IMR-90 (cell line): Measurements from ENCODE around the gene NREP. TPM values are rescaled to one million over a fixed set of nuclear protein-coding genes. Genes with fewer than 3 reads are reported as not detected.

Experiments used
- ATAC-seq: fragments of 200-7000 bp; cut with Tn5 transposase; 2 replicates; pipeline ENCODE4 v1.9.1; 2020; ENCODE audit warnings: low read depth, mild to moderate bottlenecking, moderate library complexity
- BruUV-seq: library from RNA; stranded (reverse); fragments of 400-500 nt; replicated peaks from 2 replicates; lab custom pipeline; 2021; lab: Mats Ljungman, UMichigan
- CTCF ChIA-PET: fragments of 300-600 bp; formaldehyde crosslinking; extraction: SDS; loops from one replicate; lab custom pipeline; 2021; ENCODE audit warnings: antibody characterized with exemption; lab: Yijun Ruan, JAX
- POLR2A ChIA-PET: fragments of 300-600 bp; sonication (Branson Sonifier 250); formaldehyde crosslinking; loops from one replicate; lab custom pipeline; 2022; ENCODE audit warnings: antibody characterized with exemption; ENCODE audit not compliant: unreplicated experiment; lab: Charles Lee
- DNase-seq: peaks from one replicate; pipeline ENCODE4 v3.0.0; 2013
- H2AFZ ChIP-seq: replicated peaks from 2 replicates; pipeline ENCODE3; 2013; ENCODE audit warnings: low read length, mild to moderate bottlenecking; ENCODE audit not compliant: poor library complexity
- H2AK5ac ChIP-seq: 2 replicates; pipeline ENCODE4 v1.6.1; 2013; ENCODE audit warnings: low read depth, low read length, inconsistent platforms
- H2AK9ac ChIP-seq: replicated peaks from 2 replicates; pipeline ENCODE3; 2013; ENCODE audit warnings: mild to moderate bottlenecking, low read depth, low read length, moderate library complexity; ENCODE audit not compliant: poor library complexity
- H2BK120ac ChIP-seq: 2 replicates; pipeline ENCODE4 v1.6.1; 2013; ENCODE audit warnings: low read depth, low read length, inconsistent platforms
- H2BK15ac ChIP-seq: 3 replicates; pipeline ENCODE4 v1.6.1; 2013; ENCODE audit warnings: low read depth, low read length, inconsistent platforms
- H2BK20ac ChIP-seq: 2 replicates; pipeline ENCODE4 v1.6.1; 2013; ENCODE audit warnings: low read depth, mild to moderate bottlenecking, inconsistent platforms, low read length, moderate library complexity
- H2BK5ac ChIP-seq: 2 replicates; pipeline ENCODE4 v1.6.1; 2013; ENCODE audit warnings: mild to moderate bottlenecking, low read depth, low read length, inconsistent platforms; ENCODE audit not compliant: poor library complexity, severe bottlenecking
- H3K14ac ChIP-seq: replicated peaks from 2 replicates; pipeline ENCODE4 v1.6.1; 2013; ENCODE audit warnings: low read depth, low read length, inconsistent platforms
- H3K18ac ChIP-seq: 2 replicates; pipeline ENCODE4 v1.6.1; 2013; ENCODE audit warnings: low read depth, low read length, control low read depth
- H3K23ac ChIP-seq: 2 replicates; pipeline ENCODE4 v1.6.1; 2013; ENCODE audit warnings: low read depth, low read length, inconsistent platforms
- H3K27ac ChIP-seq: 2 replicates; pipeline ENCODE4 v1.5.1; 2013; ENCODE audit warnings: mild to moderate bottlenecking, control low read depth, low read length; ENCODE audit not compliant: insufficient read depth
- H3K27me3 ChIP-seq: 2 replicates; pipeline ENCODE4 v1.6.1; 2013; ENCODE audit warnings: low read length; ENCODE audit not compliant: control insufficient read depth, insufficient read depth
- H3K36me3 ChIP-seq: 2 replicates; pipeline ENCODE4 v1.6.1; 2013; ENCODE audit warnings: low read length, mixed read lengths; ENCODE audit not compliant: control insufficient read depth, insufficient read depth
- H3K4ac ChIP-seq: 2 replicates; pipeline ENCODE4 v1.6.1; 2013; ENCODE audit warnings: low read depth, low read length, inconsistent platforms
- H3K4me1 ChIP-seq: 2 replicates; pipeline ENCODE4 v1.6.1; 2013; ENCODE audit warnings: low read length, mixed read lengths; ENCODE audit not compliant: control insufficient read depth, insufficient read depth
- H3K4me2 ChIP-seq: 2 replicates; pipeline ENCODE4 v1.6.1; 2013; ENCODE audit warnings: low read depth, mild to moderate bottlenecking, control low read depth, low read length, moderate library complexity
- H3K4me3 ChIP-seq: 2 replicates; pipeline ENCODE4 v1.5.1; 2013; ENCODE audit warnings: low read depth, mild to moderate bottlenecking, control low read depth, low read length, moderate library complexity; ENCODE audit not compliant: insufficient read depth
- H3K56ac ChIP-seq: 2 replicates; pipeline ENCODE4 v1.6.1; 2013; ENCODE audit warnings: low read length, inconsistent platforms; ENCODE audit not compliant: insufficient read depth; ENCODE audit errors: extremely low read depth
- H3K79me1 ChIP-seq, 2 experiments: 2 replicates each; pipeline ENCODE4 v1.6.1; 2013; ENCODE audit warnings: low read length in 2 of 2, inconsistent platforms in 1 of 2, low read depth in 1 of 2
- H3K9ac ChIP-seq: 2 replicates; pipeline ENCODE4 v1.6.1; 2013; ENCODE audit warnings: low read depth, low read length, control low read depth
- H3K9me1 ChIP-seq: 2 replicates; pipeline ENCODE4 v1.6.1; 2013; ENCODE audit warnings: low read length, inconsistent platforms; ENCODE audit not compliant: insufficient read depth
- H3K9me3 ChIP-seq: 2 replicates; pipeline ENCODE4 v1.6.1; 2013; ENCODE audit warnings: low read length; ENCODE audit not compliant: control insufficient read depth, insufficient read depth
- H4K20me1 ChIP-seq: 2 replicates; pipeline ENCODE4 v1.6.1; 2013; ENCODE audit warnings: low read length, inconsistent platforms; ENCODE audit not compliant: insufficient read depth
- H4K5ac ChIP-seq: 2 replicates; pipeline ENCODE4 v1.6.1; 2013; ENCODE audit warnings: mild to moderate bottlenecking, low read depth, low read length, control low read depth
- H4K8ac ChIP-seq, 2 experiments: 2 replicates each; pipeline ENCODE4 v1.6.1; 2013; ENCODE audit warnings: low read depth in 2 of 2, low read length in 2 of 2, control low read depth in 1 of 2, inconsistent platforms in 1 of 2
- H4K91ac ChIP-seq: 2 replicates; pipeline ENCODE4 v1.6.1; 2013; ENCODE audit warnings: low read depth, low read length, inconsistent platforms; ENCODE audit not compliant: insufficient read depth
- CEBPB ChIP-seq: IDR thresholded peaks from 2 replicates; pipeline ENCODE4 v1.6.1; 2012; ENCODE audit warnings: low read depth, low read length, improper control_type of control experiment
- CHD1 ChIP-seq: IDR thresholded peaks from 2 replicates; pipeline ENCODE4 v1.6.1; 2012; ENCODE audit warnings: low read depth, low read length, improper control_type of control experiment
- CTCF ChIP-seq: conservative IDR thresholded peaks from 2 replicates; pipeline ENCODE4 v1.5.1; 2012; ENCODE audit warnings: mild to moderate bottlenecking, low read depth, low read length, improper control_type of control experiment
- MAFK ChIP-seq: IDR thresholded peaks from 2 replicates; pipeline ENCODE4 v1.6.1; 2012; ENCODE audit warnings: low read depth, low read length, improper control_type of control experiment
- MAZ ChIP-seq: IDR thresholded peaks from 2 replicates; pipeline ENCODE4 v1.6.1; 2012; ENCODE audit warnings: low read depth, mild to moderate bottlenecking, low read length, improper control_type of control experiment, moderate library complexity, borderline replicate concordance
- NFE2L2 ChIP-seq: fragments of 150-350 bp; IDR thresholded peaks from 2 replicates; pipeline ENCODE4 v1.6.1; 2016; ENCODE audit warnings: low read depth, mild to moderate bottlenecking, low read length
- RCOR1 ChIP-seq: IDR thresholded peaks from 2 replicates; pipeline ENCODE4 v1.6.1; 2012; ENCODE audit warnings: mild to moderate bottlenecking, low read length, improper control_type of control experiment; ENCODE audit not compliant: insufficient replicate concordance
- RFX5 ChIP-seq: IDR thresholded peaks from 2 replicates; pipeline ENCODE4 v1.8.0; 2012; ENCODE audit warnings: low read depth, mild to moderate bottlenecking, low read length, moderate library complexity
- SMC3 ChIP-seq: fragments of 150-350 bp; IDR thresholded peaks from 2 replicates; pipeline ENCODE4 v1.6.1; 2016; ENCODE audit warnings: low read depth, mild to moderate bottlenecking, antibody characterized with exemption, low read length, moderate library complexity
- whole genome bisulfite sequencing, 2 experiments: methylation state at CpG; one replicate each; pipeline versions ENCODE4 v1.1.5 to v1.1.7; 2013; ENCODE audit warnings: missing lambda C conversion rate in 2 of 2; ENCODE audit not compliant: insufficient read length in 1 of 2; ENCODE audit errors: extremely low coverage in 2 of 2; 5-methylcytosine and 5-hydroxymethylcytosine counted together
- dilution Hi-C: fragments of 300-500 bp; cut with HindIII; formaldehyde crosslinking; loops from one replicate; pipeline ENCODE4 v1.14.3; 2018; ENCODE audit warnings: low sequenced_read_pairs; ENCODE audit not compliant: unreplicated experiment
- in situ Hi-C: fragments of 300-500 bp; cut with MboI; formaldehyde crosslinking; loops from 3 replicates; pipeline ENCODE4 v1.14.3; 2019; ENCODE audit warnings: low sequenced_read_pairs, inconsistent platforms, mixed read lengths
- intact Hi-C: fragments of 100-400 bp; cut with micrococcal nuclease; formaldehyde crosslinking; loops from 2 replicates; pipeline ENCODE4 v1.10.0; 2022
- polyA plus RNA-seq, 3 experiments: library from polyadenylated mRNA; depleted of rRNA; stranded (reverse); fragments of >200 nt; gene quantifications; 2 replicates each; pipeline ENCODE4 v1.2.3, GENCODE V29; 2012; ENCODE audit warnings: low replicate concordance in 1 of 3
- total RNA-seq: library from RNA; depleted of rRNA; stranded (reverse); fragments of >200 nt; gene quantifications from 2 replicates; pipeline ENCODE4 v1.2.3, GENCODE V29; 2012

NREP gene
- total and polyA plus RNA-seq, 2 of the 4 experiments (the other 2 are of a cell fraction): 178 to 277 TPM

DNA sequence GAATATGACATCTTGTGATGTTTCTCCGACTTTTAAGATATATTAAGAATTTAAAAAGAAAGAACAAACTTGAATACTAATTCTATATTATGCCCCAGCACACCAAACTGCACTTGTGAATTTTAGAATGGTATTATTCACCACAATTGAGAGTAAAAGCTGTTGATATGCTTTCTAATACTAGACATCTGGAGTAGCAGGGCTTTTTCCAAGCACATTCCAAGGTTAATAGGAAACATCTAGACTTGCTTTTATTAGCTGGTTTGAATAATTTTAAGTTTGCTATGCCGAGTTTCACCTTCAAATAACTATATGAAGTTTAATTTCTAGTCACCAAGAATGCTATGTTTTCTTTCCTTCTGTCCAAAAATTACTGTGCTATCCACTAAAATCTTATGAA lies 13.5 kb downstream of the NREP start:
- Histone ChIP-seq H3K56ac (no peak overlapping the region), H3K9me3 (no peaks in the 10 kb centered on the region), H3K4ac (no peak overlapping the region), H2AK9ac (no peak overlapping the region), H3K9ac (no peak overlapping the region), H4K20me1 (no peaks in the 10 kb centered on the region), H3K36me3 (no peaks in the 10 kb centered on the region), H3K4me1 (peaks cover 32% of the 10 kb centered on the region), H3K27me3 (no peaks in the 10 kb centered on the region), H2BK5ac (peak overlapping the region; percentile 81), H3K79me1 (peaks cover 24 to 57% of the 10 kb centered on the region in 2 experiments), H3K9me1 (peaks cover 19% of the 10 kb centered on the region), H4K91ac (no peak overlapping the region), H4K8ac (peak overlapping the region in 1 of 2 experiments; percentile 42; a peak in 1 of 4 replicates), H3K4me2 (peak overlapping the region; percentile 28; the same call in 1 of the 2 replicates), H2BK15ac (no peak overlapping the region; the same call in 2 of the 3 replicates), H4K5ac (no peak overlapping the region), H3K27ac (peak overlapping the region; percentile 21; the same call in 1 of the 2 replicates), H2AK5ac (no peak overlapping the region), H2BK20ac (no peak overlapping the region), H3K14ac (no peak overlapping the region), H2BK120ac (no peak overlapping the region), H3K18ac (no peak overlapping the region), H3K4me3 (no peak overlapping the region), H3K23ac (no peak overlapping the region), H2AFZ (no peak overlapping the region)
- ATAC-seq (no peak), DNase-seq (no peak)
- dilution Hi-C loops: no loop called here
- no TSS peak for BruUV-seq
- TF ChIP-seq NFE2L2: no peak
- no peak for TF ChIP-seq CHD1
- no peak for TF ChIP-seq MAFK
- no peak for TF ChIP-seq RCOR1
- no peak for TF ChIP-seq CTCF
- no peak for TF ChIP-seq MAZ
- no peak for TF ChIP-seq RFX5
- TF ChIP-seq CEBPB: no peak
- no peak for TF ChIP-seq SMC3
- ChIA-PET POLR2A (no interaction called here), CTCF (interaction anchor here (0.9 kb wide), 1 partner anchor 193 kb away, joined by 3 read pairs; no protein-coding TSS in a partner anchor)
- WGBS, 2 experiments: no CpG with 5 or more reads among the region's 2 CpGs
- in situ Hi-C loops: loop anchor here (5.0 kb wide), 1 partner anchor 254 kb away; no protein-coding TSS in a partner anchor
- intact Hi-C loops: loop anchor here (2.0 kb wide), 1 partner anchor 403 kb away; no protein-coding TSS in a partner anchor
